Glomerular visceral epithelial cell (primary cell): ENCODE measurements around the gene PRKAG3.

Source experiments
- DNase-seq: peaks from one replicate; pipeline ENCODE4 v3.0.0-alpha.2; 2016; ENCODE audit errors: extremely low spot score

Gene PRKAG3

GRCh38 chr2:218831378-218831990 lies at the start of gene PRKAG3:
Gene PRKAG3, minus strand, starts transcription at chr2:218831803.
- DNase-seq, result no peak

- DNase-seq, result no peak
These were observed 49.4 kb upstream of the PRKAG3 start for GRCh38 chr2:218880859-218881594.

DNA sequence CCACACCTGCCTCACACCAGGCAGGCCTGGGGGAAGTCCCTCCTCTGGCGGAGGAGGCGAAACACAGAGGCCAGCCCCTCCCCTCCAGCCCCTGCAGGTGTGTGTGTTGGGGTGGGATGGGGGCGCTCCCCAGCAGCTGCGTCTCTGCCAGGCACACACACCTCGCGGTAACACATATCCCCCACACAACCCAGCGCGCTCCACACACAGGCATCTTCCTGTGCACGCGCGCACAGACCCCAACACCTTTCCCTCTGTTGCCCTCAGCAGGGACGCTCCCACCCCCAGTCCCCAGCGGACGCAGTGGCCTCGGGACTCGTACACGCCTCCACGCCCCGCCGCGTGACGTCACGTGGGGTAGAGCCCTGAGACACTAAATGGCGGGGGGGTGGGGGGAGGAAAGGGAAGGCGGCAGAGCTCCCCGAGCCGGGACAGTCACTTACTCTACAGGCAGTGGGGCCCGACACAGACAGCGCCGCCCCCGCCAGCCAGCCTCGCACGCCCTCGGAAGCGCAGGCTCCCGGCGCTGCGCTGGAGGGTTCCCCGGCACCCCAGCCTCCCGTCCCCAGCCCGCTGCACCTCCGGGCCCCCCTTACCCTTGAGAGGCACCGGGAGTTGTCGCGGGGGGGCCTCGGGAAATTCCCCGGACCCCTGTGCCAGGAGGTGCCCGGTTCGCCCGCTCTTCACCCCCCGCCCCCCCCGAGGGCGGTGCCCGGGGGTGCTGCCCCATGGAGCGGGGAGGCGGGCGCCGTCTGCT lies 48.7 kb upstream of the PRKAG3 start, which contains the start of gene WNT10A:
WNT10A (plus strand) TSS at position 751 of the 757 bp plus-strand sequence. CDS start 144 bp downstream, outside the sequence.
- DNase-seq, result no peak

GRCh38 chr2:218879776-218880101 lies 48.1 kb upstream of the PRKAG3 start:
- no peak for DNase-seq

GRCh38 chr2:218878926-218879761 lies 47.5 kb upstream of the PRKAG3 start:
- DNase-seq, result no peak

DNA sequence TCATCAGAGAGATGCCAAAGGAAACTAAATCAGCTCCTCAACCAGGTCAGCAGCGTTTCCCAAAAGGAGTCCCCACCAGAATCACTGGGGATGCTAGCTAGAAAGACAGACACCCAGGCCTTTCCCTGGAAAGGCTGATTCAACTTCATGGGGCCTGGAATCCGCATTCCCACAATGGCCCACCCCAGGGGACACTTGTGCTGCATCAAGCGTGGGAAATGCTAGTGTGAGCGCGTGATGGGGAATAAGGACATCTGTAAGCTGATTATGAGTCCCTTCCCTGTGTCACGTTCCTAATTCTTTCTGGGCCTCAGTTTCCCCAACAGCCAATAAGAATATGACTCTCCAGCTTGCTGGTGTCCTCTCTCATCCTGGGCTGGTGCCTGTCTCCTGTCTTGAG lies 46.9 kb upstream of the PRKAG3 start:
- no peak for DNase-seq

GRCh38 chr2:218877891-218878290 lies 46.3 kb upstream of the PRKAG3 start:
- DNase-seq, result no peak

DNA sequence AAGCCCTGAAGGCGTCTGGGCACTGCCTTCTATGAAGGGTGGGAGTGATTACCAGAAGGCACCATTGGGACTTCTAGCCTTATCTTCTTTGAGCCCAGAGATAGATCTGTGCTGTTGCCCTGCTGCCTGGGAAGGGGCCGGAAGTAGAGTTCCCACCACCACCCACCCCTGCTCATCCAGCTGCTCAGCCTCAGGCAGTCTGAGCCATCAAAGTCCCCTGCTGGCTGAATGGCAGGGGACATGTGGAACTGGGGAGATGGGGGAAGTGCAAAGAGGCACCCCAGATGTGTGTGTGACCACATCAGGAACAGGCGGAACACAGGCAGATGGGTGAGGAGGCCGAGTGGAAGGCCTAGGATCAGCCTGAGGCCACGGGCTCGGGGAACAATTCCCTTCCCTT lies 45.7 kb upstream of the PRKAG3 start:
- DNase-seq, result no peak

DNA sequence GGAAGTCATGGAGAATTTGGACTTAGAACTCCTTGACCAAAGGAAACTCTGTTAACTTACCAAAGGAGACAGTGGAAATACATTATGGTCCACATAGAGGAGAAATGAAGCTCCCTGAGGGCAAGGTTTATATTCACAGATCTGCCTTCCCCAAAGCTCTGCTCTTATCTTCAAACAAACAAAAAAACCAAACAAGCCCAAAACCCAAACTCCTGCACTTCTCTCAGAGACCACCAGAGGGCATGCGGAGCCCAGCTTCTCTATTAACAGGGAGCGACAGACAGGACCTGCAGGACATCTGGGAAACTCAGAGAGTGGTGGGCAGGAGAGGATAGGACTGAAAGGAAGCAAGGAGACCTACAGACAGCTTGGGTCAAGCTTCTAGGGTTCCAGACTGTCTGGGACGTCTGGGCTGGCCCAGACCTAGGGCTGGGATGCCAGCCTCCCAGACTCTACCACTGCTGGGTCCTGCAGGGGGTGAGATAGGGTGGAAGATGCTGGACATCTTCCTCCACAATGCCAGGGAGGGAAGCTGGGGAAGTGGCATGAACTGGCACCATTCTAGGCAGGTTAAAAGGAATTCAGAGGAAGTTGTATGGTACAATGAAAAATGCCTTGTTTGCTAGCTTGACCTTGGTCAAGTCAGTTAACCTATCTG lies 45.1 kb upstream of the PRKAG3 start:
- peak; percentile 76 for DNase-seq

GRCh38 chr2:218875692-218876246 lies 44.2 kb upstream of the PRKAG3 start:
- no peak for DNase-seq

- DNase-seq, result no peak
These were observed 42.0 kb upstream of the PRKAG3 start for GRCh38 chr2:218873359-218874194.

GRCh38 chr2:218872645-218873358 lies 41.2 kb upstream of the PRKAG3 start:
- DNase-seq, result no peak

DNA sequence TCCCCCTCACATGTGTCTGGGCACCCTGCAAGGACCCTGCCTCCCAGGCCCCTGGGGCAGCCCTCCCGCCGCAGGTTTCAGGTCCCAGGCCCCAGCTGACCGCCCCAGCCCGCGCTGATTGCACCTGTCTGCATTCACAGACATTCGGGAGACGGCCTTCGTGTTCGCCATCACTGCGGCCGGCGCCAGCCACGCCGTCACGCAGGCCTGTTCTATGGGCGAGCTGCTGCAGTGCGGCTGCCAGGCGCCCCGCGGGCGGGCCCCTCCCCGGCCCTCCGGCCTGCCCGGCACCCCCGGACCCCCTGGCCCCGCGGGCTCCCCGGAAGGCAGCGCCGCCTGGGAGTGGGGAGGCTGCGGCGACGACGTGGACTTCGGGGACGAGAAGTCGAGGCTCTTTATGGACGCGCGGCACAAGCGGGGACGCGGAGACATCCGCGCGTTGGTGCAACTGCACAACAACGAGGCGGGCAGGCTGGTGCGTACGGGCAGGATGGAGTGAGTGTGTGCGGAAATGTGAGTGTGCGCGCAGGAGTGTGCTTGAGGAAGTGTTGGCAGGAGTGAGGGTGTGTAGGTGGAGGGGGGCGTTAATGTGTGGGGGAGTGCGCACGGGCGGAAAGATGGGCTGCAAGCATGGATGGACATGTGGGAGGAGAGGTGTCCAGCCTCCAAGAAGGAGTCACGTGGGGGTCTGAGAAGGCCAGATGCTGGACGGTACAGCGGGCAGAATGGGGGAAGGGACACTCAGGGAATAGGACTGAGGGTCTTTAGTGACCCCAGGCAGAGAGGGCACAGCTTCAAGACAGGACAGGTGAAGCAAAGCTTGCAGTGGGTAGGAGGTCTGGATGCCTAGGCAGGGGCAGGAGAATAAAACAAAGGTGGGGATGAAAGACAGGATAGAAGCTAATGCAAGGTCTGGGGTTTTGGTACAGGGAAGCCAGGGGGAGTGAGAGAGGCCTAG lies 40.0 kb upstream of the PRKAG3 start:
- DNase-seq, result no peak

DNA sequence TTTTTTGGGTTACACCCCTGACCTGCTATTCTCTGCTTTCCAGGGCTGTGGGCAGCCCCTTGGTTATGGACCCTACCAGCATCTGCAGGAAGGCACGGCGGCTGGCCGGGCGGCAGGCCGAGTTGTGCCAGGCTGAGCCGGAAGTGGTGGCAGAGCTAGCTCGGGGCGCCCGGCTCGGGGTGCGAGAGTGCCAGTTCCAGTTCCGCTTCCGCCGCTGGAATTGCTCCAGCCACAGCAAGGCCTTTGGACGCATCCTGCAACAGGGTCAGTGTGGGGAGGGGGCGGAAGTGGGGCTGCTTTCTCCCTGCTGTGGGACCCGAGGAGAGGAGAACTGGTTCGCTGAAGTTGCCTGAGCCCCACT lies 39.4 kb upstream of the PRKAG3 start:
- DNase-seq, result no peak

DNA sequence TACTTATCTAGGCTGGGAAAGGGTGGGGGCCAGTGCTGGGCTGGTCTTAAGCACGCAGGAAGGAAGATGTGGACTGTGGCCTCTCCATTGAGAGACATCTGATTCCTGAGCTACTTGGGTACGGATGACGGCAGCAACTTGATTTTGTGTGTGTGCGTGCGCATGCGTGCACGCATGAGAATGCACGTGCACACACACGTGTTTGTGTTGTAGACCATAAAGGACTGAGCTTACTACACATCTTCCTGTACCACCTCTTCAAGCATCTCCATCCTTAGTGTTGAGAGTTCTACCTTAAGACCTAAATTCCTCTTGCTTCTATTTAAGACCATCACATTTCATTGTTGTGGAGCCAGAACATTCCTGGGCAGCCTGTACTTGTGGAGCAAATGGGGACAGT lies 37.5 kb upstream of the PRKAG3 start:
- no peak for DNase-seq

DNA sequence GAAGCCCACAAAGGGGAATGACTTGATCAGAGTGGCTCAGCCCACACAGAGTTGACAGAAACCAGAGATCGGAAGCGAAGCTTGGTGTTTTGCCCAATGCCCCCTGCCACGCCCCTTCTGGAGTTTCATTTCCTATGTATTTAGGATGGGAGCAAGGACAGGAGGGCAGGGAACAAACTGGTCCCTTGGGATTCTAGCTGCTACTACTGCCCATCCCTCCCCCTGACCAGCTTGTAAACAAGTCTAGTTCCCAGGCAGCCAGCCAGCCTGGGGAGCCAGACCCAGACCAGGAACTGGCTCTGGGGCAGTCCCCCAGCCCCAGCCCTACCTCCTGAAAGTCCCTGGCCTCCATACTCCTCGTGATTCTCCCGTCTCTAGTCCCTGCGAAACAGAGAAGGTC lies 36.3 kb upstream of the PRKAG3 start:
- DNase-seq, result no peak

GRCh38 chr2:218865999-218866398 lies 34.4 kb upstream of the PRKAG3 start:
- DNase-seq, result no peak

GRCh38 chr2:218865396-218865795 lies 33.8 kb upstream of the PRKAG3 start:
- no peak for DNase-seq
